VCaP (cell line): ENCODE results near the gene PWWP2B.

Experiments
- H3K27ac ChIP-seq: fragments of 450-650 bp; 2 replicates; pipeline ENCODE4 v1.5.1; 2017
- CTCF ChIP-seq: fragments of 450-650 bp; conservative IDR thresholded peaks from 2 replicates; pipeline ENCODE4 v1.5.1; 2017; ENCODE audit warnings: mild to moderate bottlenecking, moderate library complexity

The PWWP2B gene

GRCh38 chr10:132451506-132452215 lies 54.7 kb downstream of the PWWP2B start:
- no peak for TF ChIP-seq CTCF
- H3K27ac ChIP-seq, result peak overlapping the region; percentile 70

GRCh38 chr10:132452216-132452650 lies 55.2 kb downstream of the PWWP2B start:
- H3K27ac ChIP-seq, result peak overlapping the region; percentile 70
- TF ChIP-seq CTCF, result no peak

GRCh38 chr10:132452651-132453469 lies 55.9 kb downstream of the PWWP2B start:
- peak overlapping the region; percentile 70 for H3K27ac ChIP-seq

GRCh38 chr10:132453470-132453861 lies 56.5 kb downstream of the PWWP2B start:
- H3K27ac ChIP-seq, result peak overlapping the region; percentile 70
- TF ChIP-seq CTCF, result peak; percentile 44

More at GRCh38 chr10:132452651-132453469, 55.9 kb downstream of the PWWP2B start:
- peak; percentile 91 for TF ChIP-seq CTCF

- TF ChIP-seq CTCF, result no peak
- H3K27ac ChIP-seq, result no peak overlapping the region
Observed at GRCh38 chr10:132454296-132455198, 57.5 kb downstream of the PWWP2B start.

GRCh38 chr10:132455441-132455971 lies 58.5 kb downstream of the PWWP2B start:
- no peak overlapping the region for H3K27ac ChIP-seq
- no peak for TF ChIP-seq CTCF
